ENCODE data around the gene ANKRD40.

- TF ChIP-seq CTCF (IDR thresholded peaks at IDR 0.05) (no peak), POLR2A (IDR thresholded peaks at IDR 0.05) (no peak)
These were observed 15.9 kb downstream of the ANKRD40 start for GRCh38 chr17:50691550-50692447.
